NCI-H345 treated with DMSO at 0.1 percent for 48 hours (cell line): ENCODE measurements around the gene SLC10A7.

Experiments
- DNase-seq: peaks from one replicate; lab custom pipeline; 2025; ENCODE audit not compliant: unreplicated experiment; lab: John Stamatoyannopoulos, UW

SLC10A7 gene

DNA sequence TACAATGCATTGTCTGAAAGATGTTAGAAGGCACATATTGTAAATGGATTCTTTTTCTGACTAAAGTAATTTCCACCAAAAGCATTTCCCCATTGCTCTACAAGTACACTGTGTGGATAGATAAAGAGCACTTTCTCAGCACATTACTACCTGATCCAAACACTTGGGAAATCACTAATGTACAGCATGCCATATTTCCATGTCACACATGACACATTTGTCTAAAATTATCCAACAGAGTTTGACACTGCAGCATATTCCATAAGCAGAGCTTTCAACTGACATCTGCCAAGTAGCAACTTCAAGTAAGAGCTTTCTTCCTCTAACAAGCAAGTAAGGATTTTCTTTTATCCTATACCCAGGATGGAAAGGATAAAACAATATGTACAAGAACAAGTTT is 257.9 kb downstream of the SLC10A7 start:
- no peak for DNase-seq

DNA sequence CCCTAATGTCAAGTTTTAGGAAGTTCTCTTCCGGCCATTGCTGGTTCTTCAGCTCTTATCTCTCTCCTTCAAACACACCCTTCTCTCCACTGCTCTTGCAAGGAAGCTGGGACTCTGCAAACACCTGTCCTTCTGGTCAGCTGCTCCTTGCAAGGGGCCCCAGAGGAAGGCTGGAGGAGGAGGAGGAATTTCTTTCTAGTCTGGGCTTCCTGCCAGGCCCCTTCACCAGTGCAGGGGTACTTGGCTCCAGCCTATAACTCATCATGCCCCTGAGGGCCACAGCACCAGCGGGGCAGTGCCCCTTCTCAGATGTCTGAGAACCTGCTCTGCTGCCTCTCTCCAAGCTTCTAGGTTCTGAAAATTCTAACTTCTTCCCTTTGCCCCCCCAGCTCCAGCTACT is 260.7 kb downstream of the SLC10A7 start:
- no peak for DNase-seq

DNA sequence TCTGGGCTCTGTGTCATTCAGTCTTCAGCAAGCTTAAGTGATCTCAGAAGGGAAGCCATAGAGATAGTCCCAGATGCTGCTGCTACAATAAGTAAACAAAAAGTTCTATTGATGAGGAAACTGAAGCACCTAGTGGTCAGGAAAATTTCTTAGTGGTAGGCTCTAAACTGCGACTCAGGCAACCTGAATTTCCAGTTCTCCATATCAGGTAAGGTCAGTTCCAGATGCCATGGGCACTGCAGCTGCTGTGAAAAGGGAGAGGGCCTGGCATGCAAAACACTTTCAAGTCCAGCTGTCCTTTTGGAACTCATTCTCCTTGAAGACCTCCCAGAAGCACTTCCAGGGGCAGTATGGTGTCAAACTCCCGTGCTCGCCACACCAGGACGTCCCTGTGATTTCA is 261.2 kb downstream of the SLC10A7 start:
- DNase-seq = no peak

DNA sequence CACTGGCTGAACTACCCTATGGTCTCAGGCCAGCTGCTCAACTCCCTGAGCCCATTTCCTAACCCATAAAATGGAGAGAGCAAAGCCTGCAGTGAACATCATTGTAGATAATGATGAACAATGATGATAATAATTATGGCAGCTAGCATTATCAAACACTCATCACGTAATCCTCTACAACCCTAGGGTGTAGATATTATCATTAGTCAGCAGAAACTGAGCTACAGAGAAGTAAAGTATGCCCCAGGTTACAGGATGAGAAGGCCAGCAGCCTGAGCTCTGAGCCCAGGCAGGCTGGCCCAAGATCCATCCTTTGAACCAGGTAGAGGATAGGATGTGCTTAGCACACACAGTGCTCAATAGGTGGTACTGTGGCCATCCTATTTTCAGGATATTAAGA is 264.2 kb downstream of the SLC10A7 start:
- no peak for DNase-seq

DNA sequence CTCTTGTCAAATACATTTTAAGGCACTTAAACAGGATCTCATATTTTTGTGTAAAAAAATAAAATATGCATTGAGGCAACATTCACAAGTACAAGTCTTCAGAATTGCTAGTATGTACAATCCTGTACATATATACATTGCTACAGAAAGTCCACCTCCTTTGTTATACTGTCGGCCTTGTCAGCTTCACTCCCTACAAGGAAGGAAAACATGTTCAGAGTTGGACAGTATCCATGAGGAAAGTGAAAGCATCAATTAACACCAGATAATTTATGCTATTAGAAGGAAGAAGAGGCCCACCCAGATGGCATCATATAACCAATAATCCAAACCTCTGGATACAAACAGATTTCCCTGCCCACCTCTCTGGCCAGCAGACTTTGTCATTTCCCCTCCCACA is 265.4 kb downstream of the SLC10A7 start:
- DNase-seq = no peak

DNA sequence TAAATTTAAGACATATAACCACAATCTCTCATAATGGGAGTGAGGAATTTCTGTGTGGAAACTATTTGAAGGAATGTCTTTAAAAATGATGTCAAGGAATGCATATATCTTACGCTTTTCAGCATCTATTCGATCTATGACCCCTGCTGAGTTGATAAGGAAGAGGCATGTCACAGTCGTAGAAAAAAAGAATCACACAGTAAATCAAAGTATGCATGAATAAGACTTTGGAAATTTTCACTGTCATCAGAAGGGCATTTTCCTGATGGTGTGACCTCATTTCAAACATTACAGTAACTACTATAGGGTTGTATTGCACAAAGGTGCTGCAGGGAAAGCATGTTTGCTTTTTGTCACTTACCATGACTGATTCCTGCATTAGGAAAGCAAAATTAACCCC is 265.9 kb downstream of the SLC10A7 start:
- DNase-seq = no peak

DNA sequence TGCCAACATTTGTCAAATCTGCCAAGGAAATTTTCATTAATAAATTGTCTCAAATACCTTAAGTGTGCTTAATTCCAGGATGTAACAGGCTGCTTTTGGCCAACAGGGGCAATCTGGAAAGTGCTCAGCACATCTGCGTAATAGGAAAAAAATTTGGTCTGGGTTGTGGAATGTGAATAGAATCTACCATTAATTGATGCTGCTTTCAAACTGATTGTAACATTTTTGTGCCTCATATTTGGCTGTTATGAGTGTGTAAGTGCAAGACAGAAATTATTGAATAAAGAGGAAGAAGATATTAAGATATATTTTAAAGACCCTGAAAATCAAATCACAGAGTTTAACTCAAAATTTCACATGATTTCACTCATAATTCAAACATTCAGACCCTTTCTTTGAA is 266.3 kb downstream of the SLC10A7 start:
- no peak for DNase-seq

DNA sequence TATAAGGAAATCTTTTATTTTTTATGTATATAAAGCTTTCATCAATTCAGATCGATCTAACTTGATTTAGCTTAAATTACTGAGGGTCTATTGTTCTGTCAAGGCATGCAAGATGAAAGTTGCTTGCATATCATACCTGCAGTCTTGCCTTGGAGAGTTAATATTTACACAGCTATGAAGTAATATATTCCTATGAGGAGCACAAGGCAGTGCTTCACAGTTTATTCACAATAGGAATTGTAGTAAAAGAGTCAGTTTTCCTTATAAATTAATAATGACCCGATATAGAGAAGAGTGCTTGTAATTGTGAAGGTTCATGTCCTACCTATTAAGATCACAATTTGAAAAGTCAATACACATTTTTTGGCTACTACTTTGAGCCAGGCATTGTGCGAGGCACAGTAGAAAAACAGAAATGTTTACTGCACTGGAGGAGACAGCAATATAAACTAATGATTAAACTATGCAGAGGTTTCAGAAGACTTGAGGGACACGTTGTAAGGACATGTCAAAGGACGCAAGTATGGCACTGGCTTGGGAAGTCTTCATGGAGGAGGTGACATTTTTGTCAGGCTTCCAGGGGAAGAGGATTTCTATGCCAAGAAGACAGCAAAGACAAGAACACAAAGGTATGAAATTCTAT is 268.6 kb downstream of the SLC10A7 start:
- DNase-seq = no peak

DNA sequence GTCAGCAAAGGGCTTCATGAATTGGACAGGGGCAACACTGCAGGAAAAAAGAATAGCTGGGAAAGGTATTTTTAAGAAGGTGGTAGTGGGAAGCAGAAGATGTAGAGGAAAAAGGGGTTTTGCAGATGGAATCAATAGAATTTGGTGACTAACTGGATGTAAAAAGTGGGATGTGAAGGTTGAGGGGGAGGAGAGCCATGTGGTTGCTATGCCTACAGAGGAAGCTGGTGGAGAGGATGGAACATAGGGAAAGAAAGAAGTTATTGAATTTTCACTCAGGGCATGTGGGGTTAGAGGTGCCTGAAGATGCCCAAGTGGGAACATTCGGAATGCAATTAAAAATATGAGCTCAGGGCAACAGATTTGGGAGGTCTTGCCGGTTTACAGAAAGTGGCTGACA is 274.4 kb downstream of the SLC10A7 start:
- DNase-seq = no peak

DNA sequence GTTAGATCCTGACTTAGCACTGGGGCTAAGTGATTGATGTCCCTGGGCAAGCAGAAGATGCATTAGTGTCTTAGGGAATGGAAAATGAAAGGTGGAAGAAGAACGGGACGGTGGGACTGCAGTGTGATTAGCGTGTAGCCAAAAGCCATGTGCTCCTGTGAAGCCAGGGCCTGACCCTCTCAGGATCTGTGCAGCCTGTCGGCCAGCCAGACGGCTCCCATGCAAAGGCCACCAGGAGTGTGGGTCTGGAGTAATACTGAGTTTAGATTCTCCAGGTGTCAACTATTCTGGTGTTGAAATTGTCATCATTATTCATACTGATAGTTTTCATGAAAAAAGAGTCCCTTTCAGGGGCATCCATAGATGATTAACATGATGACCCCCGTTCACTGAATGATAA is 275.4 kb downstream of the SLC10A7 start:
- DNase-seq = no peak

DNA sequence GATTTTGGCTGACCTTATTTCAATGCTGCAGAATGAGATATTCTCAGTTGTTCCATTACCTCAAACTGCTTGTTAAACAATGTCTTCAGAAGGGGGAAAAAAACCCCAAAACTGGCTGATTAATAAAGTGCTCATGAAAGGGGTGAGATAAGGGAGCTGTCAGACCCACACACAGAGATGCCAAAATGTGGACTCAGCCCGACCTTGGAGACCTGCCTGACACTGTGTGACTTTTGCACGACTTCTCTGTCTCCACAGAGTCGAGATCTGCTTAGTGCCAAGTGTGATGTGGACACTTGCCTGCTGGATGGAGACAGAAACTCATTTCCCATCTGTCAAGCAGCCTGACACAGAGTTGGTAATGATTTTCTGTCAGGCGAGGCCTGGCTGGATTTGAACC is 275.9 kb downstream of the SLC10A7 start:
- no peak for DNase-seq

DNA sequence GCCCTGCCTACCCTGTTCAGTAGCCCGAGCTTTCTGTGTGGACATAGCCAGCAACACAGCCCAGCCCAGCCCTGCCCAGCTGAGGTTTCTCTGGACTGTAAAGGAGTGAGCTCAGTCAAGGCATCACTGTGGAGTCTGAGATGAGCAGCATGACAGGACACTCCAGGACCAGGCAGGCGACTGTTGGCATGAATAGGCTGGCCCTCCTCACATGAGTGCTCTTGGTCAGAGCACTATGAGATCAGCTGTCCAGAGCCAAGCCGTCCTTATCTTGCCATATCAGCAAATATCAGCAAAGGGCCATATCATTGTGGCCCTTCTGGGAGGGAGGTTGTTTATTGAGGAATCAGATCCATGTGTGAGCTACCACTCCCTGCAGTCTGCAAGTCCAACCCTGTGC is 276.5 kb downstream of the SLC10A7 start:
- no peak for DNase-seq

DNA sequence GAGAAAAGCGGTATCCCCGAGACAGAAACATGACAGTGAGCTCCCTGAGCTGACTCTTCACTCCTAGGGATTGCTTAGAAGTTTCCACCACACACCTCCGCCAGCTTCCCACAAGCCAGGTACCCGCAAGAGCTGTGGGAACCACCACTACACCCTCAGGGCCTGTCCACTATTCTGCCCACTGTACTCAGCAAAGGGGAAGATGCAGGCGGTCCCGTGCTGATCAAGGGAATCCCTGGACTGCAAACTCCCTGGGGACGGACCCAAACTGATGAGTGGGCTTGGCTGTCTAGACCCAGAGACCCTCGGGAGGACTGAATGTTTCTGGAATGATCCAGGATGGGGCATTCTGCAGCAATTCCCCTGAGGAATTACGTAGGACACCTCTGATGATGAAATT is 277.2 kb downstream of the SLC10A7 start:
- no peak for DNase-seq

DNA sequence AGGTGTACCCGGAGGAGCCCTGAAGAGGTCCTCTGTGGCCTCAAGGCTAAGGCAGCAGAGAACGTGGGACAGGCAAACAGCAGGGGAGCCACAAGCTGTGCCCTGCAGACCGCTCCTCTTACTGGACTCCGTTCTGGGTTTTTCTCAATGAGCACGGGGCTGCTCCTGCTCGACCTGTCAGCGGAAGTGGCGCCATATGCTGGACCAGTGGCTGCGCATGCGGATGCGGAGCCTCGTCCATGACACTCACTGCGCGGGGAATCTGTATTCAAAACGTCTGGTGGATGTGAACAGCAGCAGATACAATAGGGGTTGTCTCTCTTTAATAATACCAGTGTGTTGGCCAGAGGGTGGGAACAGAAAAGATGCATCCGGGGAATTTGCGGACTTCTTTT is 277.9 kb downstream of the SLC10A7 start:
- DNase-seq = no peak

DNA sequence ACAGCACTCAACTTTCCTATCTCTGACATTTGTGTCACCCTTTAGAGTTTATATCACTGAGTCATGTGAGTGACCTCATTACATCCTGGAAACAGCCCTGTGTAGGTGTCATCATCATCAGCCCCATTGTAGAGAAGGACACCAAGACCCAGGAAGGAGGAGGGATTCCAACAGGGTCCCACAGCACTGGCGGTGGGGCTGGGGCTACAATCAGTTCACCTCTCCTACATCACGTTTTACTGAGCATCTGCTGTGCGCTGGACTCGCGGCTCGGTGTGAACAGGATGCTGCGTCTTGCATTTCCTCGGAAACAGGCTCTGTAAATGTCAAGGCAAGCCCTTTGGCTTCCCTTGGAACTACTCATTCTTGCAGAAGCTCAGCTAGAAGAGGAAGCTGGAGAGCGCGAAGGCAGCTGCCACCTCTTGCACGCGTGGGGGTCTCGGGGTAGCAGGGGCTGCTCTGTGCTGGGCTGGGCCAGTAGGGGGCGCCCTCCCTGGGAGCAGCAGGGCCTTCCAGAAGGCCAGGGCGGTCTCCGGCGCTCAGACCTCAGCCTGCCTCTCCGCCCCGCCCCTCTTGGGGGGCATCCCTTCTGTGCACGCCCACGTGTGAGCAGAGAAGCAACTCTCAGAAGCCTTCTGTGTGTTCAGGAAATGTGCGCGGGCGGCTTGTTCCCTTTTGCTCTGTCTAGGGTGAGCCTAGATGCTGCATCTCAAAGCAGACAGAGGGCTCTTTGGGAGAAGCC is 278.4 kb downstream of the SLC10A7 start:
- DNase-seq = no peak

DNA sequence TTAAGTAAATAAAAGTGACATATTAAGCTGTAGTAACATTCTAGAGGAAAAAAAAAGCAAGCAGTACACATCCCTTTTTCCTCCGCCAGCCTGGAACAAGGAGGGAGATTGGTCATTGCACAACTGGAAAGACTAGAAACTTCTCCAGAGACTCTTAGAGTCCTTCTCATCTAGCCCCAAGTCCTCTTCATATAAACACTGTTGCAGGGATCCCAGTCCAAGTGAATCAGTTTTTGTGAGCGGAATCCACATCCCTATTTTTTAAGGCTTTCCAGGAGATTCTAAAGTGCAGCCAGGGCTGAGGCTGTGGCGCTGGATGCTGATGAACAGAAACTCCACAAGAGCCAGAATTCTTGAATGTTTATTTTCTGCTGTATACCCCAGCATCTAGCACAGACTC is 283.6 kb downstream of the SLC10A7 start:
- no peak for DNase-seq

DNA sequence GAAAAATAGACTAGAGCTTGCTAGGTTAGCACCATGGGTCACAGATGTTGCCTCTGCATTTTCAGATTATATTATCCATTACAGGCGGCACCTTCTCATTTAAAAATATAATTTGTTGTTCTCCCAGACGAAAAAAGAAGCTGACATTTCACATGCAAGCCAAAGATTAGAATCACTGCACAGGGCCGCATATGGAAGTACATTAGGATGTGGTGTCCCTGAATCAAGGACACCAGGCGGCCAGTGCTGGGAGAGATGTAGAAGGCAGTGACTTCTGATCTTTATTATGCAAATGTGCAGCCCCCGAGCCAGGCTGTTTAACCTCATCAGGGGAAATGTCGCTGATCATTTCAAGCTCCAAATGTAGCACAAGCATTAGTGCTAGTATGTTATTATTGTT is 284.6 kb downstream of the SLC10A7 start:
- no peak for DNase-seq

DNA sequence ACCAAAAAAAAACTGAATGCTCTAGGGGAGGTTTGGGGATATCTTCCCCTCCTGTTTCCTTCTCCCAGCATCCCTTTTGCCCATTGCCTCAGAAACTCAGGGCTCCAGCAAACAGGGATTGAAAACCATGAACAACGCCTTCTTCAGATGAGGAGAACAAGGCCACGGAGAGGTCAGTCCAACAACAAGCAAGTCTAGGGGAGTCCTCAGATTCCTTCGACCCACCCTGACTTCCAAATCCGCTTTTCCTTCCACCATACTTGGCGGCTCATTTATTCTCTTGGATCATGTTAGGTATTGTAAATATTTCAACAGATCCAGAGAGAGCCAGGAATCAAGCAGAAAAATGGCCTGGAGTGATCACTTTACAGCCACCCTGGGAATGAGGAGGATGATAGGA is 285.5 kb downstream of the SLC10A7 start:
- no peak for DNase-seq

DNA sequence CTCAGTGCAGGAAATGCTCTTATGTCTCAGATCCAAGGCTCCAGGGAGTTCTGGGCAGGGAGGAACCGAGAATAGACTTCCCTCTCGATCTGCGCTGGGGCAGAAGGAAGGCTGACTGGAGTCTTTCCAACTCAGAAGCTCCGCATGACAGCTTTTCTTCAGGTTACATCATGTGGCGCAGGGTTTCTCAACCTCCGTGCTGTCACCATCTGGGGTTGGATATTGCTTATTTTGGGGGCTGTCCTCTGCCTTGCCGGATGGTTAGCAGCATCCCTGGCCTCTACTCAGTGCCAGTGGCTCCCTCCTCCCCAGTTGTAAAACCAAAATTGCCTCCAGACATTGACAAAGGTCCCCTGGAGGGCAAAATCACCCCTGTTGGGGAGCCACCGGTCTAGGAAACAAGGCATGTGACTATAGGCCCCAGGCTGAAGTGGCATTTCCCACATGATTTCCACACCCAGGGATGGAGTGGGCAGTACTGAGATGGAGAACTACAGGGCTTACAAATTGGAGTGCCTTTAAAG is 286.0 kb downstream of the SLC10A7 start:
- DNase-seq = no peak

DNA sequence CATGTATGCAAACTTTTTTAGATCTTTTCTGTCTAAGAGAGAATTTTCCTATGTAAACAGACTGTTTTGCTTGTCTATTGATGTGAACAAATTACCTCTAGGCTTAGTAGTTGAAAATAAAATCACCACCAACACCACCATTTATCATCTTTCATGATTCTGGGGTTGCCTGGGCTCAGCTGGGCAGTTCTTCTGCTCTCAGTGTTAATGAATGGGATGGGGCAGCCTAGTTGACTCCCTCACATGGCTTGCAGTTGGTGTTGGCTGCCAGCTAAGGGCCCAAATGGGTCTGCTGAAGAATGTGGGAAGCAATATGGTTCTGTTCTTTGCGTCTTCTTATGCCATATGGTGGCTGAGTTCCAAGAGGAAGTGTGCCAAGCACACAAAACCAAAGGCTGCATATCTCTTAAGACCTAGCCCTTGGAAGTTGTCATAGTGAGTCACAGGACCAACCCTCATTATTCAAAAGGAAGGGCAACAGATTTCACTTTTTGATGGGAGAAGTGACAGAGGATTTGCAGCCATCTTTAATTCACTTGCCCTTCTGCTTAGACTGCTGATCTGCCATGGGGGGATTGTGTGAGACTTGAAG is 289.5 kb downstream of the SLC10A7 start:
- DNase-seq = no peak

DNA sequence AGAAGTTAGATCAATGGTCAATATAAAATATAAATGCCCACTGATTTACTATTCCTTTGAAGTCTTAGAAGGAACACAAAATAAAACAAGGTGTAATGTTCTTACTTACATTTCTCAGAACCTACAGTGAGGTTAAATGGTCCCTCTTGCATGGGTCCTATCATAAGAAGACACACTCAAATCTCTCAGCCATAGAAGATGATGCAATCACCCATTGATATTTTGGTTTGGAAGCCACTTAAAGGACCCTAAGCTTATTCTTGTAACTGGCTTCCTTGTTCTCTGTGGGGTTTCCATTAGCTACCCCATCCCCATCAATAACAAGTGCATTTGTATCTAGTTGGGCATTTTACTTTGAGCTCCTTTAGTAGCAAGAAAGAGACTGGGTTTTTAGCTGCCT is 292.3 kb downstream of the SLC10A7 start:
- DNase-seq = no peak

DNA sequence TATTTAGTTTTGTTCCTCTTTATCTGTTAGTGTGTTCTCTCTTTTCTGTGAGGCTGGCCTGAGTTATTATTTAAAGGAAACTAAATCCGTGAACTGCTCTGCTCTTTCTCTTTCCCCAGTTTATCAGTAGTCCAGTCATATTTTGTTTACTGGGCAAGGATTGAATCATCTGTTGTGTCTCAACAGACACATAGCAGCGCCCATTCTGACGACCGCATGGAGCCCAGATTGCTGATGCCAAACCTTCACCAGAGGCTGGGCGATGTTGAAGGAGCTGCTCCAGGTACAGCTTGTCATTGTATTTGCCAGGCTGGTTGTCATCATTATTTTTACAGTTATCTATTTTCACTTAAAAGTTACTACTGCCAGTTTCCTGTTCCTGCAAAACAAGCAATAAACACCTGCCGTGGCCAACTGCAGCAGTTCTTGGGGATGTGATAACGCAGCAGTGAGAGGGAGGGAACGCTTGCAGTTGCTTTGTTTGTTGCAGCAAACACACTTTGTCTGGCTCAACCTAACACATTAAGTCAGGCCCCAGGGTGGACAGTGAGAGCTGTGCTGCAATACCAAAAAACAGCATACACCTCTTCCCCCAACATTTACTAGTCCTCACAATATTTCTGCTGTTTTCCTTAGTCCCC is 297.3 kb downstream of the SLC10A7 start:
- no peak for DNase-seq
